IMR-90 (cell line): ENCODE results near the gene PSMC4. TPM values are rescaled to one million over a fixed set of nuclear protein-coding genes. Genes with fewer than 3 reads are reported as not detected.

Source experiments
- ATAC-seq: fragments of 200-7000 bp; cut with Tn5 transposase; 2 replicates; pipeline ENCODE4 v1.9.1; 2020; ENCODE audit warnings: low read depth, mild to moderate bottlenecking, moderate library complexity
- BruUV-seq: library from RNA; stranded (reverse); fragments of 400-500 nt; replicated peaks from 2 replicates; lab custom pipeline; 2021; lab: Mats Ljungman, UMichigan
- CTCF ChIA-PET: fragments of 300-600 bp; formaldehyde crosslinking; extraction: SDS; loops from one replicate; lab custom pipeline; 2021; ENCODE audit warnings: antibody characterized with exemption; lab: Yijun Ruan, JAX
- POLR2A ChIA-PET: fragments of 300-600 bp; sonication (Branson Sonifier 250); formaldehyde crosslinking; loops from one replicate; lab custom pipeline; 2022; ENCODE audit warnings: antibody characterized with exemption; ENCODE audit not compliant: unreplicated experiment; lab: Charles Lee
- DNase-seq: peaks from one replicate; pipeline ENCODE4 v3.0.0; 2013
- H2AFZ ChIP-seq: replicated peaks from 2 replicates; pipeline ENCODE3; 2013; ENCODE audit warnings: low read length, mild to moderate bottlenecking; ENCODE audit not compliant: poor library complexity
- H2AK5ac ChIP-seq: 2 replicates; pipeline ENCODE4 v1.6.1; 2013; ENCODE audit warnings: low read depth, low read length, inconsistent platforms
- H2AK9ac ChIP-seq: replicated peaks from 2 replicates; pipeline ENCODE3; 2013; ENCODE audit warnings: mild to moderate bottlenecking, low read depth, low read length, moderate library complexity; ENCODE audit not compliant: poor library complexity
- H2BK120ac ChIP-seq: 2 replicates; pipeline ENCODE4 v1.6.1; 2013; ENCODE audit warnings: low read depth, low read length, inconsistent platforms
- H2BK15ac ChIP-seq: 3 replicates; pipeline ENCODE4 v1.6.1; 2013; ENCODE audit warnings: low read depth, low read length, inconsistent platforms
- H2BK20ac ChIP-seq: 2 replicates; pipeline ENCODE4 v1.6.1; 2013; ENCODE audit warnings: low read depth, mild to moderate bottlenecking, inconsistent platforms, low read length, moderate library complexity
- H2BK5ac ChIP-seq: 2 replicates; pipeline ENCODE4 v1.6.1; 2013; ENCODE audit warnings: mild to moderate bottlenecking, low read depth, low read length, inconsistent platforms; ENCODE audit not compliant: poor library complexity, severe bottlenecking
- H3K14ac ChIP-seq: replicated peaks from 2 replicates; pipeline ENCODE4 v1.6.1; 2013; ENCODE audit warnings: low read depth, low read length, inconsistent platforms
- H3K18ac ChIP-seq: 2 replicates; pipeline ENCODE4 v1.6.1; 2013; ENCODE audit warnings: low read depth, low read length, control low read depth
- H3K23ac ChIP-seq: 2 replicates; pipeline ENCODE4 v1.6.1; 2013; ENCODE audit warnings: low read depth, low read length, inconsistent platforms
- H3K27ac ChIP-seq: 2 replicates; pipeline ENCODE4 v1.5.1; 2013; ENCODE audit warnings: mild to moderate bottlenecking, control low read depth, low read length; ENCODE audit not compliant: insufficient read depth
- H3K27me3 ChIP-seq: 2 replicates; pipeline ENCODE4 v1.6.1; 2013; ENCODE audit warnings: low read length; ENCODE audit not compliant: control insufficient read depth, insufficient read depth
- H3K36me3 ChIP-seq: 2 replicates; pipeline ENCODE4 v1.6.1; 2013; ENCODE audit warnings: low read length, mixed read lengths; ENCODE audit not compliant: control insufficient read depth, insufficient read depth
- H3K4ac ChIP-seq: 2 replicates; pipeline ENCODE4 v1.6.1; 2013; ENCODE audit warnings: low read depth, low read length, inconsistent platforms
- H3K4me1 ChIP-seq: 2 replicates; pipeline ENCODE4 v1.6.1; 2013; ENCODE audit warnings: low read length, mixed read lengths; ENCODE audit not compliant: control insufficient read depth, insufficient read depth
- H3K4me2 ChIP-seq: 2 replicates; pipeline ENCODE4 v1.6.1; 2013; ENCODE audit warnings: low read depth, mild to moderate bottlenecking, control low read depth, low read length, moderate library complexity
- H3K4me3 ChIP-seq: 2 replicates; pipeline ENCODE4 v1.5.1; 2013; ENCODE audit warnings: low read depth, mild to moderate bottlenecking, control low read depth, low read length, moderate library complexity; ENCODE audit not compliant: insufficient read depth
- H3K56ac ChIP-seq: 2 replicates; pipeline ENCODE4 v1.6.1; 2013; ENCODE audit warnings: low read length, inconsistent platforms; ENCODE audit not compliant: insufficient read depth; ENCODE audit errors: extremely low read depth
- H3K79me1 ChIP-seq, 2 experiments: 2 replicates each; pipeline ENCODE4 v1.6.1; 2013; ENCODE audit warnings: low read length in 2 of 2, inconsistent platforms in 1 of 2, low read depth in 1 of 2
- H3K9ac ChIP-seq: 2 replicates; pipeline ENCODE4 v1.6.1; 2013; ENCODE audit warnings: low read depth, low read length, control low read depth
- H3K9me1 ChIP-seq: 2 replicates; pipeline ENCODE4 v1.6.1; 2013; ENCODE audit warnings: low read length, inconsistent platforms; ENCODE audit not compliant: insufficient read depth
- H3K9me3 ChIP-seq: 2 replicates; pipeline ENCODE4 v1.6.1; 2013; ENCODE audit warnings: low read length; ENCODE audit not compliant: control insufficient read depth, insufficient read depth
- H4K20me1 ChIP-seq: 2 replicates; pipeline ENCODE4 v1.6.1; 2013; ENCODE audit warnings: low read length, inconsistent platforms; ENCODE audit not compliant: insufficient read depth
- H4K5ac ChIP-seq: 2 replicates; pipeline ENCODE4 v1.6.1; 2013; ENCODE audit warnings: mild to moderate bottlenecking, low read depth, low read length, control low read depth
- H4K8ac ChIP-seq, 2 experiments: 2 replicates each; pipeline ENCODE4 v1.6.1; 2013; ENCODE audit warnings: low read depth in 2 of 2, low read length in 2 of 2, control low read depth in 1 of 2, inconsistent platforms in 1 of 2
- H4K91ac ChIP-seq: 2 replicates; pipeline ENCODE4 v1.6.1; 2013; ENCODE audit warnings: low read depth, low read length, inconsistent platforms; ENCODE audit not compliant: insufficient read depth
- BHLHE40 ChIP-seq: fragments of 150-350 bp; IDR thresholded peaks from 2 replicates; pipeline ENCODE4 v1.6.1; 2016; ENCODE audit warnings: mild to moderate bottlenecking, low read depth, low read length
- CEBPB ChIP-seq: IDR thresholded peaks from 2 replicates; pipeline ENCODE4 v1.6.1; 2012; ENCODE audit warnings: low read depth, low read length, improper control_type of control experiment
- CHD1 ChIP-seq: IDR thresholded peaks from 2 replicates; pipeline ENCODE4 v1.6.1; 2012; ENCODE audit warnings: low read depth, low read length, improper control_type of control experiment
- FOS ChIP-seq: fragments of 150-350 bp; IDR thresholded peaks from 2 replicates; pipeline ENCODE4 v1.6.1; 2016; ENCODE audit warnings: low read depth, low read length
- MAFK ChIP-seq: IDR thresholded peaks from 2 replicates; pipeline ENCODE4 v1.6.1; 2012; ENCODE audit warnings: low read depth, low read length, improper control_type of control experiment
- MAZ ChIP-seq: IDR thresholded peaks from 2 replicates; pipeline ENCODE4 v1.6.1; 2012; ENCODE audit warnings: low read depth, mild to moderate bottlenecking, low read length, improper control_type of control experiment, moderate library complexity, borderline replicate concordance
- MXI1 ChIP-seq: IDR thresholded peaks from 2 replicates; pipeline ENCODE4 v1.6.1; 2012; ENCODE audit warnings: low read depth, mild to moderate bottlenecking, low read length, moderate library complexity, borderline replicate concordance
- NFE2L2 ChIP-seq: fragments of 150-350 bp; IDR thresholded peaks from 2 replicates; pipeline ENCODE4 v1.6.1; 2016; ENCODE audit warnings: low read depth, mild to moderate bottlenecking, low read length
- POLR2A ChIP-seq: IDR thresholded peaks from 2 replicates; pipeline ENCODE4 v1.6.1; 2012; ENCODE audit warnings: mild to moderate bottlenecking, low read depth, low read length
- RAD21 ChIP-seq: IDR thresholded peaks from 2 replicates; pipeline ENCODE4 v1.6.1; 2012; ENCODE audit warnings: low read length, improper control_type of control experiment
- RCOR1 ChIP-seq: IDR thresholded peaks from 2 replicates; pipeline ENCODE4 v1.6.1; 2012; ENCODE audit warnings: mild to moderate bottlenecking, low read length, improper control_type of control experiment; ENCODE audit not compliant: insufficient replicate concordance
- RFX5 ChIP-seq: IDR thresholded peaks from 2 replicates; pipeline ENCODE4 v1.8.0; 2012; ENCODE audit warnings: low read depth, mild to moderate bottlenecking, low read length, moderate library complexity
- SMC3 ChIP-seq: fragments of 150-350 bp; IDR thresholded peaks from 2 replicates; pipeline ENCODE4 v1.6.1; 2016; ENCODE audit warnings: low read depth, mild to moderate bottlenecking, antibody characterized with exemption, low read length, moderate library complexity
- USF2 ChIP-seq: fragments of 150-350 bp; IDR thresholded peaks from 2 replicates; pipeline ENCODE4 v1.6.1; 2017; ENCODE audit warnings: mild to moderate bottlenecking, antibody characterized with exemption, low read length, low read depth
- WGBS, 2 experiments: methylation state at CpG; one replicate each; pipeline versions ENCODE4 v1.1.5 to v1.1.7; 2013; ENCODE audit warnings: missing lambda C conversion rate in 2 of 2; ENCODE audit not compliant: insufficient read length in 1 of 2; ENCODE audit errors: extremely low coverage in 2 of 2; 5-methylcytosine and 5-hydroxymethylcytosine counted together
- dilution Hi-C: fragments of 300-500 bp; cut with HindIII; formaldehyde crosslinking; loops from one replicate; pipeline ENCODE4 v1.14.3; 2018; ENCODE audit warnings: low sequenced_read_pairs; ENCODE audit not compliant: unreplicated experiment
- in situ Hi-C: fragments of 300-500 bp; cut with MboI; formaldehyde crosslinking; loops from 3 replicates; pipeline ENCODE4 v1.14.3; 2019; ENCODE audit warnings: low sequenced_read_pairs, inconsistent platforms, mixed read lengths
- intact Hi-C: fragments of 100-400 bp; cut with micrococcal nuclease; formaldehyde crosslinking; loops from 2 replicates; pipeline ENCODE4 v1.10.0; 2022
- polyA plus RNA-seq, 3 experiments: library from polyadenylated mRNA; depleted of rRNA; stranded (reverse); fragments of >200 nt; gene quantifications; 2 replicates each; pipeline ENCODE4 v1.2.3, GENCODE V29; 2012; ENCODE audit warnings: low replicate concordance in 1 of 3
- total RNA-seq: library from RNA; depleted of rRNA; stranded (reverse); fragments of >200 nt; gene quantifications from 2 replicates; pipeline ENCODE4 v1.2.3, GENCODE V29; 2012
- TF ChIP-seq, protein P1 (sequence below): fragments of 150-350 bp; IDR thresholded peaks from 2 replicates; pipeline ENCODE4 v1.6.1; 2016; ENCODE audit warnings: low read depth, mild to moderate bottlenecking, low read length, moderate library complexity, borderline replicate concordance

Gene PSMC4
- total and polyA plus RNA-seq, 2 of the 4 experiments (the other 2 are of a cell fraction), result 148 to 216 TPM

- no peak for TF ChIP-seq USF2
- no peak for TF ChIP-seq POLR2A
Measured at GRCh38 chr19:39928357-39928725, 42.6 kb upstream of the PSMC4 start (continued).

DNA sequence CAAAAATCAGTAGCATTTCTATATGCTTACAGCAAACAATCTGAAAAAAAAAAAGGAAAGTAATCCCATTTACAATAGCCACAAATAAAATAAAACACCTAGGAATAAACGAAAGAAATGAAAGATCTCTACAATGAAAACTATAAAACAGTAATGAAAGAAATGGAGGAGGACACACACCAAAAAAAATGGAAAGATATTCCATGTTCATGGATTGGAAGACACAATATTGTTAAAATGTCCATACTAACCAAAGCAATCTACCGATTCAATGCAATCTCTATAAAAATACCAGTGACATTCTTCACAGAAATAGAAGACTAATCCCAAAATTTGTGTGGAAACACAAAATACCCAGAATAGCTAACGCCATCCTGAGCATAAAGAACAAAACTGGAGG is 41.2 kb upstream of the PSMC4 start:
- no peak overlapping the region for H4K8ac ChIP-seq
- no peak overlapping the region for H3K4ac ChIP-seq
- ATAC-seq, result no peak
- H3K27ac ChIP-seq, result no peak overlapping the region
- no peak overlapping the region for H2AK5ac ChIP-seq
- H3K4me1 ChIP-seq, result no peaks in the 10 kb centered on the region
- H2AFZ ChIP-seq, result no peak overlapping the region
- no peak overlapping the region for H2AK9ac ChIP-seq
- CTCF ChIA-PET, result no interaction called here
- no peaks in the 10 kb centered on the region for H3K9me1 ChIP-seq
- BruUV-seq, result no TSS peak
- H2BK20ac ChIP-seq, result no peak overlapping the region
- no peak overlapping the region for H3K56ac ChIP-seq
- H3K9me3 ChIP-seq, result no peaks in the 10 kb centered on the region
- H4K20me1 ChIP-seq, result no peaks in the 10 kb centered on the region
- H4K91ac ChIP-seq, result no peak overlapping the region
- H2BK15ac ChIP-seq, result no peak overlapping the region
- 67% methylated on average over 1 of the region's 3 CpGs; no CpG with 5 or more reads in 1 of the 2 experiments for WGBS, 2 experiments
- no peak for DNase-seq
- no peak overlapping the region for H3K18ac ChIP-seq
- no peak overlapping the region for H3K9ac ChIP-seq
- no peaks in the 10 kb centered on the region for H3K79me1 ChIP-seq
- H3K23ac ChIP-seq, result no peak overlapping the region
- no peak overlapping the region for H4K5ac ChIP-seq
- in situ Hi-C loops (no loop called here), dilution Hi-C loops (no loop called here), intact Hi-C loops (no loop called here)
- no peak overlapping the region for H3K14ac ChIP-seq
- H2BK120ac ChIP-seq, result no peak overlapping the region
- POLR2A ChIA-PET, result no interaction called here
- H3K27me3 ChIP-seq, result no peaks in the 10 kb centered on the region
- H3K4me3 ChIP-seq, result no peak overlapping the region
- no peaks in the 10 kb centered on the region for H3K36me3 ChIP-seq
- no peak overlapping the region for H2BK5ac ChIP-seq
- H3K4me2 ChIP-seq, result no peak overlapping the region
- TF ChIP-seq MAFK (no peak), RFX5 (no peak), RCOR1 (no peak), CHD1 (no peak), CEBPB (no peak), MXI1 (no peak), POLR2A (no peak), RAD21 (no peak), MAZ (no peak), SMC3 (no peak), BHLHE40 (no peak), NFE2L2 (no peak), USF2 (no peak), FOS (no peak)
- TF ChIP-seq, protein P1, sequence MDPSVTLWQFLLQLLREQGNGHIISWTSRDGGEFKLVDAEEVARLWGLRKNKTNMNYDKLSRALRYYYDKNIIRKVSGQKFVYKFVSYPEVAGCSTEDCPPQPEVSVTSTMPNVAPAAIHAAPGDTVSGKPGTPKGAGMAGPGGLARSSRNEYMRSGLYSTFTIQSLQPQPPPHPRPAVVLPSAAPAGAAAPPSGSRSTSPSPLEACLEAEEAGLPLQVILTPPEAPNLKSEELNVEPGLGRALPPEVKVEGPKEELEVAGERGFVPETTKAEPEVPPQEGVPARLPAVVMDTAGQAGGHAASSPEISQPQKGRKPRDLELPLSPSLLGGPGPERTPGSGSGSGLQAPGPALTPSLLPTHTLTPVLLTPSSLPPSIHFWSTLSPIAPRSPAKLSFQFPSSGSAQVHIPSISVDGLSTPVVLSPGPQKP, result no peak
